GM20000 (cell line): ENCODE results near the gene ST3GAL3.

Experiments
- DNase-seq: peaks from one replicate; pipeline ENCODE4 v3.0.0; 2012; ENCODE audit warnings: low spot score
- TF ChIP-seq, protein P1 (sequence below): IDR thresholded peaks from 2 replicates; pipeline ENCODE4 v1.5.1; 2012; ENCODE audit warnings: mild to moderate bottlenecking, control low read depth; ENCODE audit errors: extremely low read depth, missing control alignments

The ST3GAL3 gene

DNA sequence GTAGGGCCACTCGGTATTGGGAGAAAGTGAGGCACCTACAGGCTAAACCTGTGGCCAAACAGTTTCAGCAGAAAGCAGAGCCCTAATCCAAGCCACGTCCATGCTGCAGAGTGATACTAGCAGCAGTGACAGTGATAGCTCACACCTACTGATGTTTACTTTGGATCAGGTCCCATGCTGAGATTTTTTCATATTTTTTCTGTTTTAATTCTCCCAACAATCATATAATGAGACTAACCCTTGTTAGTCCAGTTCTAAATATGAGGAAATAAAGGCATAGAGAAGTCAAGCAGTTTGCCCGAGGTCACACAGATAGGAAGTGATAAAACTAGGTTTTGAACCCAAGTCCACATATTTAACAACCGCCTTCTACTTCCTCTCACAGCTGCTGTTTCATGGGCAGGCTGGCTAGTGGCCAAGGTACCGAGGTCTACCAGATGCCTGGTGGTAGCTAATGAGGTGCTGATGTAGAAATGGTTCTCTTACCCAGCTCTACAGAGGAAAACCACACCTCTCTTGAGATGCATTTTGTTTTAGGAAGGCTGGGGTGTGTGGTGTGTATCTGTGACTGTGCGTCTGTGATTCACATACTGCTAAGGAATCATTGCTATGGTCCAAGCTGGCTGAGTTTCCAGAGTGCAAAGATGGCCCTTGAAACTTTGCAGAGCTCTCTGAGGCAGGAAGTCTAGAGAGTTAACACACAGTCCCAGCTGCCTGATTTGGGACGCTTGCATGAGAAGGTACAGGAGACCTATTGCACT, 146.0 kb downstream of the ST3GAL3 start:
- peak; percentile 47 for DNase-seq
- TF ChIP-seq, protein P1, sequence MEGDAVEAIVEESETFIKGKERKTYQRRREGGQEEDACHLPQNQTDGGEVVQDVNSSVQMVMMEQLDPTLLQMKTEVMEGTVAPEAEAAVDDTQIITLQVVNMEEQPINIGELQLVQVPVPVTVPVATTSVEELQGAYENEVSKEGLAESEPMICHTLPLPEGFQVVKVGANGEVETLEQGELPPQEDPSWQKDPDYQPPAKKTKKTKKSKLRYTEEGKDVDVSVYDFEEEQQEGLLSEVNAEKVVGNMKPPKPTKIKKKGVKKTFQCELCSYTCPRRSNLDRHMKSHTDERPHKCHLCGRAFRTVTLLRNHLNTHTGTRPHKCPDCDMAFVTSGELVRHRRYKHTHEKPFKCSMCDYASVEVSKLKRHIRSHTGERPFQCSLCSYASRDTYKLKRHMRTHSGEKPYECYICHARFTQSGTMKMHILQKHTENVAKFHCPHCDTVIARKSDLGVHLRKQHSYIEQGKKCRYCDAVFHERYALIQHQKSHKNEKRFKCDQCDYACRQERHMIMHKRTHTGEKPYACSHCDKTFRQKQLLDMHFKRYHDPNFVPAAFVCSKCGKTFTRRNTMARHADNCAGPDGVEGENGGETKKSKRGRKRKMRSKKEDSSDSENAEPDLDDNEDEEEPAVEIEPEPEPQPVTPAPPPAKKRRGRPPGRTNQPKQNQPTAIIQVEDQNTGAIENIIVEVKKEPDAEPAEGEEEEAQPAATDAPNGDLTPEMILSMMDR, result no peak

DNA sequence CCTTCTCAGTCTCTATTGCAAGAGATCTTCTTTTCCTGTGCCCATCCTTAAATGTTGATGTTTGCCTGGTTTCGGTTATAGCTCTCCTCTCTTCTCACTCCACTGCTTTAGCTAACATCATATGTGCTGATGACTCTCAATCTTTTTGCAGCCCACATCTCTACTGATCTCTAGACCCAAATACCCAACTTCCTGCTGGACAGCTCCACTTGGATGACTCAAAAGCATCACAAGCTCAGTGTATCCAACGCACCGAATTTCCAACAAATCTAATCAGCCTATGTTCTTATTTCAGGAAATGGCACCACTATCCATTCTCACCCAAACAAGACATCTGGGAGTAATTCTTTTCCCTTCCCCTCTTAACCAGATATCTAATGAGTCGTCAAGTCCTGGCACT, 147.1 kb downstream of the ST3GAL3 start:
- no peak for DNase-seq
- TF ChIP-seq, protein P1, result no peak

DNA sequence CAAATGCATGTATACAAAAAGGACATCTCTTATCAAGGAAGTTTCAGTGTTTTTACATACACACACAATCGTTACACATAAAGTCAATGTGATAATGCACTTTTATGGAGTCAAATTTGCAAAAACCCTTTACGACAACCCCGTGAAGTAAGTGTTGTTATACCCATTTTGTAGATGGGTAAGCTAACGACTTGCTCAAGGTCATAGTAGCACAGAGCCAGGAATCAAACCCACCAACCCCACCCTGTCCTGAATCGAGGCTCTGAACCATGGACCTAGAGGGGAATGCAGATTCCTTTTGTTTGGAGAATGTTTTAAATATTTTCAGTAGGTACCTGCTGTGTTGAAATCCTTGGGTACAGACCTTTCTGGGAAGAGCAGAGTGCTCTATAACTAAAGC, 148.9 kb downstream of the ST3GAL3 start:
- TF ChIP-seq, protein P1, result no peak
- no peak for DNase-seq

DNA sequence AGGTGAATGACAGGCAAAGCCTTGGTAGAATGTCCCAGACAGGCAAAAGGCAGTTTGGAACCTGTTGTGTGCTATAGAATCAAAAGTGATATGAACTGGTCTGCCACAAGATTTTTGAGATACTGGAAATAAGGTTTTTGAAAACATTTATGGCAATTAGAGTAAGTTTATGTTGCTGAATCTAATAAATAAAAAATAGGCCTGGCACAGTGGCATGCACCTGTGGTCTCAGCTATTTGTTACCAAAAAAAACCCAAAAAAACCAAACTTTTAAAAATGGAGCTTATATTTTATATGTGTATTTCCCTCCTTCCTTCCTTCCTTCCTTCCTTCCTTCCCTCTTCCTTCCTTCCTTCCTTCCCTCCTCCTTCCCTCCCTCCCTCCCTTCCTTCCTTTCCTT, 149.8 kb downstream of the ST3GAL3 start:
- no peak for DNase-seq
- TF ChIP-seq, protein P1, result no peak

DNA sequence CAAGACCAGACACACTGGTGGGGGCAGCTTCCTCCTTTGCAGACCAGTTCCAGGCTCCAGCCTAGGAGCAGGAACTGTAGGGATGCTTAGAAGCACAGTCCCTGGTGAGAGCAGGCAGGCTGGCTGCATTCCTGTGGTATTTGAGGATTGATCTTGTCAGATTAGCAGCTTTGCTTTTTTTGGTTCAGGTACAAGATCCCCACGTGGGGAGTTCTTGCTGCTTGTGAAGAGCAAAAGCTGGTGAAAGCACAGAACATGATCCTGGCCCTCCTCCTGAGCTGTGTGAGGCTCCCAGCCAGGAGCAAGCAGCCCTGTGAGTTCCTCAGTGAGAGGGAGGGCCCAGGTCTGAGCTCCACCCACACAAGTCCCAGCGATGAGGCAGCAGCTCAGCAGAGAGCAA, 151.0 kb downstream of the ST3GAL3 start:
- TF ChIP-seq, protein P1, result no peak
- no peak for DNase-seq

DNA sequence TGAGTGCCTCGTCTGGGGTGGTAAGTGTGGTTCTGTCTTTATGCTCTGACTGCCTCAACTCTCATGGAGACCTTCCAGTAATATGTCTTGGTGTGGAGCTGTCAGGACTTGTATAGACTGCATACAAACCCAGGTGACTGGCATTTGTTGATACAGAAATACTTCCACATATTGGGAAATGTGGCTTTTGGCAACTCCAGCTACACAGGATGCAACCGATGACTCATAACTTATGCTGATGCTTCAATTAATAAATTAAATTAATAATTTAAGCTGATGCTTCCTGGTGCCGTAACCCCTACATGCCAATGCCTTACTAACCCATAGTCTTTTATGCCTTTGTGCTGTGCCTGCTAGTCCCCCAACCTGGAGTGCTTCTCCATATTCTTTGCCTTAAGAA, 154.0 kb downstream of the ST3GAL3 start:
- no peak for DNase-seq
- TF ChIP-seq, protein P1, result no peak

DNA sequence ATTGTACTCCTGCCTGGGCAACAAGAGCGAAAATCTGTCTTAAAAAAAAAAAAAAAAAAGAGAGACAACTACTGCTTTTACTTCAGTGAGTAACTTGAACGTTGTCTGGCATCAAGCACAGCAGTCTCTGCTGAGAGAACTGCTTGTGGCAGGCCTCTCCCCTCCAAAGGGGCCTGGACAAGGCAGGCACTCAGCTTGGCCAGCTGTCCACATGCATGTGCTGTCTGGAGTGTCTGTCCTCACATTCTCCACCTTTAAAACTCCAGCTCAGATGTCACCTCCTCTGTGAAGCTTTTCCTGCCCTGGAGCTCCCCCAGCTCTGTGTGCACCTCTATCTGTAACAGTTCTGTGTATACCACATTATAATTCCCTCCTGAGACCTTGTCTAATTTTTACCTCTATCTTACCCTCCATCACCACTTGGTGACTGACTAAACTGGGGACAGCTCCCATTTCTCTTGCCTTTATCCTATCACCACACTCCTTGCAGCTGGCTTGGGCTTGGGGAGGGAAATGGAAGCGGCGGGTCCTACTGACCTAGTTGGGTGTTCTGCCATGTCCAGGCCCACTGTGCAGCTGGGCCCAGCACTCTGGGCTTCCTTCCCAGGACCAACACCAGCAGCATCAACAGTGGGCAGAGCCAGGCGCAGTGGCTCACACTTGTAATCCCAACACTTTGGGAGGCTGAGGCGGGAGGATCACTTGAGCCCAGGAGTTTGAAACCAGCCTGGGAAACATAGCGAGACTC, 154.8 kb downstream of the ST3GAL3 start:
- TF ChIP-seq, protein P1, result no peak
- DNase-seq, result no peak
